ENCODE measurements around the gene RIMS1. TPM values are rescaled to one million over a fixed set of nuclear protein-coding genes. Genes with fewer than 3 reads are reported as not detected.
"Not testable (repeated sequence)": the region's sequence is repeated elsewhere in the genome, so short reads cannot be mapped to it uniquely, and the experiment has no call there.

Gene RIMS1
- total RNA-seq, 2 experiments from 2014 or later: not detected

- ChIA-PET CTCF (no interaction called here), POLR2A (no interaction called here)
- Mint-ChIP-seq H3K4me1 (no peaks in the 10 kb centered on the region), H3K4me3 (no peak overlapping the region), H3K36me3 (ENCODE audit: low read depth) (no peaks in the 10 kb centered on the region), H3K27ac (no peak overlapping the region), H3K27me3 (no peaks in the 10 kb centered on the region), H3K9me3 (ENCODE audit: low read depth) (no peaks in the 10 kb centered on the region)
- ATAC-seq: no peak
- no peak for DNase-seq
- intact Hi-C loops (cut with DNase I, micrococcal nuclease): loop anchor here in 1 of 2 experiments (10.0 kb wide), 1 partner anchor 122 kb away; no protein-coding TSS in a partner anchor
Observed at GRCh38 chr6:71983131-71983530, 96.8 kb downstream of the RIMS1 start.

DNA sequence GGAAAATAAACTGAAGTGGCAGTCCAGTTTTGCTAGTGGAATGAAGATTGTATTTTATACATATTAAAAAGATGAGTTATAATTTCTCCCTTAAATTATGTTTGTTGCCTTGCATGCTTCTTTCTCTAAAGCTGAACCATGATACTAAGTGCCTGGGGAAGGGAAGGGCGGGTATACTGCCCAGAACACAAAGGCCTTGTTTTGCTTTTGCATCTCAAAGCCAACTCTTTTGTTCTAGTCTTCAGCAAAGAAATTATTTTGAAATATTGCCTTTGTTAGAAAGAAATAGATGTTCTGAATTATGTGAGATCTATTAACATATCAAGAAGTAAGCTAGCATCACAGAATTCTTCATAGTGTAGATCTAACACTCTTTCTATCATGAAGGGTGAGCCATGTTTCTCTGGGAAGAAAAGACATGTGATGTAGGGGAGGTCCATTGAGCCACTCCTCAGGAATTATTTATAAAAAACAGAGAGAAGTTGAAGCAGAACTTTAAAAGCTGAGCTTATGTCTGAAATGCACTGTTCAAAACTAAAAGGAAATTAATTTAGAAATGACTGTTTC is 108.4 kb downstream of the RIMS1 start:
- DNase-seq: no peak
- no peaks in the 10 kb centered on the region for H3K4me1 Mint-ChIP-seq
- no peak overlapping the region for H3K4me3 Mint-ChIP-seq
- no peaks in the 10 kb centered on the region for H3K36me3 Mint-ChIP-seq (ENCODE audit: low read depth)
- H3K9me3 Mint-ChIP-seq (ENCODE audit: low read depth): no peaks in the 10 kb centered on the region
- intact Hi-C loops (cut with DNase I, micrococcal nuclease): no loop called here
- ChIA-PET CTCF (no interaction called here), POLR2A (interaction anchor here (0.6 kb wide), 1 partner anchor 482 kb away, joined by 3 read pairs; no protein-coding TSS in a partner anchor)
- ATAC-seq: no peak
- no peak overlapping the region for H3K27ac Mint-ChIP-seq
- no peaks in the 10 kb centered on the region for H3K27me3 Mint-ChIP-seq

GRCh38 chr6:71997341-71997740 is 111.0 kb downstream of the RIMS1 start:
- Mint-ChIP-seq H3K36me3 (ENCODE audit: low read depth) (no peaks in the 10 kb centered on the region), H3K27me3 (no peaks in the 10 kb centered on the region), H3K4me3 (no peak overlapping the region), H3K9me3 (ENCODE audit: low read depth) (peaks cover 5% of the 10 kb centered on the region), H3K4me1 (no peaks in the 10 kb centered on the region), H3K27ac (no peak overlapping the region)
- DNase-seq (no peak), ATAC-seq (no peak)
- ChIA-PET POLR2A (no interaction called here), CTCF (no interaction called here)
- intact Hi-C loops (cut with DNase I, micrococcal nuclease): no loop called here

DNA sequence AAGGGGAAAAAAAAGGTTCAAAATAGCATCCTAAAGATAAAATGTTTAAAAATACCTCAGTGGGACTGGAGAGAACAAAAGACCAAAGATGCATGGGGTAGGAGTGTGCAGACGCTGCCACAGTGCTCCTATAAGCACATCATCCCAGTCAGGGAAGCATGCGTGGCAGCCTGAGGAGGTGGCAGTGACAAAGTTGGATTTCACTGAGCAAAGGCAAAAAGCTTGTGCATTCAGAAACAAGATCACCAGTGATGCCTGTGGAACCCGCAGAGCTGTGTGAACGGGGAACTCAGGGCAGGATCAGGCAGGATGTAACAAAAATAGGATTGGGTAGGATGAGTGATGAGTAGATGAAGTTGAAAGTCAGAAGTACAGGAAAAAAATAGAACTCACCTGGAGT is 116.1 kb downstream of the RIMS1 start:
- ChIA-PET CTCF (no interaction called here), POLR2A (no interaction called here)
- H3K4me1 Mint-ChIP-seq: no peaks in the 10 kb centered on the region
- no peak overlapping the region for H3K27ac Mint-ChIP-seq
- no peak for ATAC-seq
- H3K4me3 Mint-ChIP-seq: no peak overlapping the region
- no peak for DNase-seq
- peaks cover 7% of the 10 kb centered on the region for H3K9me3 Mint-ChIP-seq (ENCODE audit: low read depth)
- no peaks in the 10 kb centered on the region for H3K27me3 Mint-ChIP-seq
- intact Hi-C loops (cut with DNase I, micrococcal nuclease): no loop called here
- H3K36me3 Mint-ChIP-seq (ENCODE audit: low read depth): no peaks in the 10 kb centered on the region

DNA sequence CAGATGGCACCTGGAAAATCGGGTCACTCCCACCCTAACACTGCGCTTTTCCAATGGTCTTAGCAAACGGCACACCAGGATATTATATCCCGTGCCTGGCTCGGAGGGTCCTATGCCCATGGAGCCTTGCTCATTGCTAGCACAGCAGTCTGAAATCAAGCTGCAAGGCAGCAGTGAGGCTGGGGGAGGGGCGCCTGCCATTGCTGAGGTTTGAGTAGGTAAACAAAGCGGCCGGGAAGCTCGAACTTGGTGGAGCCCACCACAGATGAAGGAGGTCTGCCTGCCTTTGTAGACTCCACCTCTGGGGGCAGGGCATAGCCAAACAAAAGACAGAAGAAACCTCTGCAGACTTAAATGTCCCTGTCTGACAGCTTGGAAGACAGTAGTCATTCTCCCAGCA is 120.2 kb downstream of the RIMS1 start:
- ATAC-seq; H3K36me3 Mint-ChIP-seq (ENCODE audit: low read depth); H3K27ac Mint-ChIP-seq; H3K4me1 Mint-ChIP-seq; CTCF ChIA-PET; intact Hi-C loops (cut with DNase I, micrococcal nuclease); DNase-seq; H3K9me3 Mint-ChIP-seq (ENCODE audit: low read depth); H3K27me3 Mint-ChIP-seq; POLR2A ChIA-PET; H3K4me3 Mint-ChIP-seq: not testable (repeated sequence)

DNA sequence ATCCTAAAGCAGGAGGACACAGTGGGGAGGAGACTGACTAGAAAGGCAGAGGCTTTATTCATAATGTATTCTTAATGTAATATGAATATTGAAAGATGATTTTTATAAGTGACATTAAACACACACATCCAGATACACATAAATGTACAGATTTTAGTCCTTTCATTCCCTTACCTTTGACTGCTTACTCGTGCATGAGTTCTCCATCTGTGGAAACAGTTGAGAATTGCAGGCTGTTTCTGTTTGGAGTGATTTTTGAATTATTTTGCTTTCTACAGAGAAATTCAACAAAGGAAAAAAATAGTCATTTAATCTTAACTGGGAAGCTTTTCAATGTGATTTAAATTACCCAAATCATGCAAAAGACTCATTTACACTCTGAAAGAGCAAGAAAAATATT is 136.5 kb downstream of the RIMS1 start:
- intact Hi-C loops (cut with DNase I, micrococcal nuclease): no loop called here
- no peaks in the 10 kb centered on the region for H3K4me1 Mint-ChIP-seq
- no peak overlapping the region for H3K4me3 Mint-ChIP-seq
- ChIA-PET POLR2A (no interaction called here), CTCF (no interaction called here)
- no peaks in the 10 kb centered on the region for H3K27me3 Mint-ChIP-seq
- H3K9me3 Mint-ChIP-seq (ENCODE audit: low read depth): no peaks in the 10 kb centered on the region
- ATAC-seq (no peak), DNase-seq (no peak)
- H3K36me3 Mint-ChIP-seq (ENCODE audit: low read depth): no peaks in the 10 kb centered on the region
- no peak overlapping the region for H3K27ac Mint-ChIP-seq

- no peaks in the 10 kb centered on the region for H3K9me3 Mint-ChIP-seq (ENCODE audit: low read depth)
Observed at GRCh38 chr6:72031471-72031870, 145.1 kb downstream of the RIMS1 start.

DNA sequence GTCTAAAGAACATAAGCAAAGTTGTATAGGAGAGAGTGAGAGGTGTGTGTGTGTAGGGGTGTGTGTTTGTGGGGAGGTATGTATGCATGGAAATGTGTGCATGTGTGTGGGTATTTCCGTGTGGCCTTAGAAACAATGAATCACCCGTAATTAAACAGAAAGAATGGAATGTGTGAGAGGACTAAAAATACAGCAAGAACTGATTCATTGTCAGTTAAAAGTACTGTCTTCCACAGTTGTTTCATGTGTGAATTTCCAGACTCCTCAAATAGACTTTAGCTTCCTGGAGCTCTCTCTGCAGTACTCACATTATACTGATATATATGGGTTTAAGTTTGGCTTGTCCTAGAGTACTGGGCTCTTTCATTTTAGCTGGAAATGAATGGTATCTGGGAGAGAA is 145.7 kb downstream of the RIMS1 start:
- Mint-ChIP-seq H3K9me3 (ENCODE audit: low read depth) (no peaks in the 10 kb centered on the region), H3K4me1 (no peaks in the 10 kb centered on the region), H3K36me3 (ENCODE audit: low read depth) (no peaks in the 10 kb centered on the region), H3K4me3 (no peak overlapping the region), H3K27ac (no peak overlapping the region), H3K27me3 (no peaks in the 10 kb centered on the region)
- no peak for DNase-seq
- intact Hi-C loops (cut with DNase I, micrococcal nuclease): no loop called here
- POLR2A ChIA-PET: no interaction called here
- CTCF ChIA-PET: no interaction called here
- no peak for ATAC-seq

More at GRCh38 chr6:72031471-72031870, 145.1 kb downstream of the RIMS1 start:
- CTCF ChIA-PET: no interaction called here
- Mint-ChIP-seq H3K27ac (no peak overlapping the region), H3K4me1 (no peaks in the 10 kb centered on the region), H3K36me3 (ENCODE audit: low read depth) (no peaks in the 10 kb centered on the region), H3K4me3 (no peak overlapping the region), H3K27me3 (no peaks in the 10 kb centered on the region)
- ATAC-seq (no peak), DNase-seq (no peak)
- intact Hi-C loops (cut with DNase I, micrococcal nuclease): no loop called here
- POLR2A ChIA-PET: no interaction called here

- intact Hi-C loops (cut with DNase I, micrococcal nuclease): no loop called here
- ChIA-PET POLR2A (no interaction called here), CTCF (no interaction called here)
- H3K27ac Mint-ChIP-seq: no peak overlapping the region
- no peaks in the 10 kb centered on the region for H3K27me3 Mint-ChIP-seq
- DNase-seq (no peak), ATAC-seq (no peak)
- H3K4me1 Mint-ChIP-seq: no peaks in the 10 kb centered on the region
- H3K4me3 Mint-ChIP-seq: no peak overlapping the region
- H3K9me3 Mint-ChIP-seq (ENCODE audit: low read depth): no peaks in the 10 kb centered on the region
- H3K36me3 Mint-ChIP-seq (ENCODE audit: low read depth): no peaks in the 10 kb centered on the region
Observed at GRCh38 chr6:72035486-72035885, 149.1 kb downstream of the RIMS1 start.

GRCh38 chr6:72035966-72036365 is 149.6 kb downstream of the RIMS1 start:
- Mint-ChIP-seq H3K36me3 (ENCODE audit: low read depth) (no peaks in the 10 kb centered on the region), H3K9me3 (ENCODE audit: low read depth) (no peaks in the 10 kb centered on the region), H3K27me3 (no peaks in the 10 kb centered on the region), H3K4me1 (no peaks in the 10 kb centered on the region), H3K27ac (no peak overlapping the region), H3K4me3 (no peak overlapping the region)
- ChIA-PET CTCF (no interaction called here), POLR2A (no interaction called here)
- intact Hi-C loops (cut with DNase I, micrococcal nuclease): no loop called here
- ATAC-seq: no peak
- DNase-seq: no peak

DNA sequence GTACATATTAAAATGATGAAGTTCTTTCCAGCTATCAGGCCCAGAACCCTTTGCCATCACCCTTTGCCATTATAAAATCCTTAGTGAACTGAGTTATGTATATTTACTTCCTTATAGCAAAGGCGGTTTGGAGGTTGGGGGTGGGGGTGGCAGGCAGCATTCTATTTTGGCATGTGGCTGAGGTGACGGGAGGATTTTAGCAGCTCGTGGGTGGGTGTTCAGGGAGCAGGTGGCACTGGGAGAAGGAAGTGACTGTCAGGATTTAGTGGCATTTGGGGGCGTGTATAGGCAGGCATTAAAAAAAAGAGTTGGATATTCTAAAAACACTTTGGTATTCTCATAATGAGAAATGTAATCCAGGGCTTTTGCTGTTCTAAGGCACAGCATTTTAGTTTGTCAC is 150.7 kb downstream of the RIMS1 start:
- no peak for ATAC-seq
- no peaks in the 10 kb centered on the region for H3K27me3 Mint-ChIP-seq
- H3K36me3 Mint-ChIP-seq (ENCODE audit: low read depth): no peaks in the 10 kb centered on the region
- H3K4me1 Mint-ChIP-seq: no peaks in the 10 kb centered on the region
- H3K4me3 Mint-ChIP-seq: no peak overlapping the region
- H3K9me3 Mint-ChIP-seq (ENCODE audit: low read depth): no peaks in the 10 kb centered on the region
- POLR2A ChIA-PET: no interaction called here
- no peak for DNase-seq
- CTCF ChIA-PET: interaction anchor here (0.6 kb wide), 1 partner anchor 106 kb away, joined by 3 read pairs; no protein-coding TSS in a partner anchor
- intact Hi-C loops (cut with DNase I, micrococcal nuclease): no loop called here
- no peak overlapping the region for H3K27ac Mint-ChIP-seq

DNA sequence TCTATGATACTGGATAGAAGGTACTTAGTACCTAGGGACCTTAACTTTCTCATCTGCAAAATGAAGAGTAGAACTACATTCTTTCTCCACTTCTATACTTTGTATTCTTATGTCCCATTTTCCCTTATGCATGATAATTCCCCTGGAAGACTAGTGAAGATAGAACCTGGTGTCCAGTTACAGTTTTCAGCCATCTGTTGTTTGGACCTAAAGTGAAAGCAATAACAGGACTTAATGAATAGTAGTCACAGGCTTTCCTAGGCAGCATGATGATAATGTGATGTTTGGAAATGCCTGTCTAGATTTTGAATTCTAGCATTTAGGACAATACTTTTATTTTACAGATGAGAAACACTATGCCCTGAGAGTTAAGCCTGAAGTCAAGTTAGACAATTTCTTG is 153.8 kb downstream of the RIMS1 start:
- ChIA-PET CTCF (no interaction called here), POLR2A (no interaction called here)
- no peaks in the 10 kb centered on the region for H3K36me3 Mint-ChIP-seq (ENCODE audit: low read depth)
- H3K9me3 Mint-ChIP-seq (ENCODE audit: low read depth): no peaks in the 10 kb centered on the region
- no peak overlapping the region for H3K4me3 Mint-ChIP-seq
- no peak for ATAC-seq
- H3K4me1 Mint-ChIP-seq: no peaks in the 10 kb centered on the region
- H3K27me3 Mint-ChIP-seq: no peaks in the 10 kb centered on the region
- no peak overlapping the region for H3K27ac Mint-ChIP-seq
- DNase-seq: no peak
- intact Hi-C loops (cut with DNase I, micrococcal nuclease): no loop called here

DNA sequence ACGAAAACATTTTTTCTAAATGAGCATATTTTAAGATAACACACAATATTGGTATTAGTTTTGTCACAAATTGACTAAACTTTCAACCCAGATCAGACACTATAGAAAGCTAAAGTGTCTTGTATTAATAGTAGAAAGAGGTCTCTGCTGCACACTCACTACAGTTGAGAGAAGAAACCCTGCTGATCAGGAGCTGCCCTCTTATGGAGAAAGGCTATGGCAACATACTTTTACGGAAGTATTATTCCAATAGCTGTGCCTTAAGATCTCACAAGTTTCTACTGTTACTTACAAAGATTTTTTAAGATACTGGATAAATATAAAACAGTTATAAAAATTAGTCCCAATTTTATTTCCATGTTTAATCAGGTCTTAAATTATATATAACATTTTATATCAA is 155.7 kb downstream of the RIMS1 start:
- H3K36me3 Mint-ChIP-seq (ENCODE audit: low read depth): no peaks in the 10 kb centered on the region
- H3K4me3 Mint-ChIP-seq: no peak overlapping the region
- no peak overlapping the region for H3K27ac Mint-ChIP-seq

More for the DNA sequence above, 155.7 kb downstream of the RIMS1 start:
- DNase-seq (no peak), ATAC-seq (no peak)
- POLR2A ChIA-PET: no interaction called here
- no peaks in the 10 kb centered on the region for H3K4me1 Mint-ChIP-seq
- H3K27me3 Mint-ChIP-seq: no peaks in the 10 kb centered on the region
- no peaks in the 10 kb centered on the region for H3K9me3 Mint-ChIP-seq (ENCODE audit: low read depth)
- intact Hi-C loops (cut with DNase I, micrococcal nuclease): no loop called here
- CTCF ChIA-PET: no interaction called here
